ENCODE results near the gene SH3PXD2B.
A peak's percentile ranks its signal among the peaks of the same experiment; 100 is the strongest.

Gene SH3PXD2B

DNA sequence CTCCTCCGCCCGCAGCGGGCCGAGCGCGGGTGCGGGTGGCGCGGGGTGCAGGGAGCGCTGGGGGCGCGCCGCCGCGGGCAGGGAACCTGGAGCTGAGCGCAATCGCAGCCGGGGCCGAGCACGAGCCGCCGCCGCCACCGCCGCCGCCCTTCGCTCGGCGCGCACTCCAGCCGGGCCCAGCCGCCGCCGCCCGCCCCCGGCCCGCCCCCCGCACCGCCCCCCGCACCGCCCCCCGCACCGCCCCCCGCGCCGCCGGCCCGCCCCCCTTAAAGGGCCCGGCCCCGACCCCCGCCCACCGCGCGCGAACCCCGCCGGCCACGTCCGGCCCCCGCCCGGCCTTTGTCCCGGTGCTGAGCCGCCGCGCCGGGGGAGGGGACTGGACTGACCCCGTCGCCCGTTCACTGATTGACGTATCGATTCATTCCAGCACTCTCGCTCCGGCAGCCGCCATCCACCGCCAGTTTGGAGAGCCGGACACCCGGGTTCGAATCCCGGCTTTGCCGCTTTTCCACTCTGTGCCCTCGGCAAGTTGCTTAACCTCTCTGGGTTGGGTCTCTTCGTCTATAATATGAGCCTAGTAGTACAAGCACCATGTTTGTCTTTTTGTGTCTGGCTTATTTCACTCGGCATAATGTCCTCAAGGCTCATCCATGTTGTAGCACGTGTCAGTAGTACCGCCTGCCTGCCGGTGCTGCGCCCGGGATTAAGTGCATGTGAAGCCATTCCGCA lies at the start of gene SH3PXD2B:
SH3PXD2B (minus strand) TSS at position 168 of the 729 bp plus-strand sequence. CDS start 173 bp downstream, outside the sequence.
- DNase-seq = peak; percentile 16

DNA sequence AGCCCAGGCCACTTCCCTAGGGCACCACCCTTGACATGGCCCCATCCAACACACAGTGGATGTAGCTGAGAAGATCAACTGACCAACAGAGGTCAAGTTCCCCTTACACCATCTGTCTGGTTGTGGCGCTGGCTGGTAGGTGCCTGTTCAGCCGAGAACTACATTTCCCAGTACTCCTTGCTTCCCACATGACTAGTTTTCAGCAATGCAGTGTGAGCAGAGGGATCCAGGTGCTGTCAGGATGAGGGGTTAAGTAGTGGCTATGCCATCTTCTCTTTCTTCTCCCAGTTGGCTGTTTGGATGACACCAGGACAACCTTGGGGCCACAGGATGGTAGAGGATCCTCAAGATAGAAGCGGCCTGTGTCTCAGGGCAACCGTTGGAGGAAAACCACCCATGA lies 48.6 kb upstream of the SH3PXD2B start:
- no peak for DNase-seq

DNA sequence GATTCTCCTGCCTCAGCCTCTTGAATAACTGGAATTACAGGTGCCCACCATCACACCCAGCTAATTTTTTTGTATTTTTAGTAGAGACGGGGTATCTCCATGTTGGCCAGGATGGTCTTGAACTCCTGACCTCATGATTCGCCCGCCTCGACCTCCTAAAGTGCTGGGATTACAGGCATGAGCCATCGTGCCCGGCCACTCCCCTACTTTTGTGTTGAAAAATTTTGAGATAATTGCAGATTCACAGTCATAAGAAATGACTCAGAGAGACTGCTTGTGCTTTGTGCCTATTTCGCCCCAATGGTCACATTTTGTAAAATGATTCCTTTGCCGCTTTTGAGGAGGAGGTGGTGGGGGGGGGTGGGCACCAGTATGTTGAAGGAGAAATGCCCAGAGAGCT lies 48.1 kb upstream of the SH3PXD2B start:
- no peak for DNase-seq

DNA sequence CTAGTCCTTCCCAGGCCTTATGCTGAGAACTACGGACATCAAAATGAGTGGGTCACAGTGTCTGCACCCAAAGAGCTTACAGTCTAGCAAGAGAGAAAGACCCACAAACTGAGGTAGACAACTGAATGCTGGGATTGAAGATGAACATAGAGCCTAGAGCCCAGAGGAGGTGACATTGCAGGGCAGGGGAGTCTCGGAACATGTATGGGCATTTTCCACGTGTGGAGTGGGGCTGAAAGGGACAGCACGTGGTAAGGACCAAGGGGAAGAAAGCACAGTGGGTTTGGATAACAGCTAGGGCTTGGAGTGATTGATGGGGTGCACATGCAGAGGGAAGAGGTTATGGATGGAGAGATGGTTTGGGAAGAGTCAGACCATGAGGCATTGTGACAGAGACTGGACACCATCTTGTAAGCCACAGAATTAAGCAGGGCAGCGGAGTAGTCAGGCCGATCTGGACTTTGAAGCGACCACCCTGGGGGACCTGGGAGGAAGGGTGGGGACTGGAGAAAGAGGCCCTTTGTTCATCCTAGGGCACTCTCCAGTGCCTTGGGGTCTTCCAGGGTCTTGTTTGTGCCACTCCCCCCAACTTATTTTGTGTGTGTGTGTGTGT lies 47.5 kb upstream of the SH3PXD2B start:
- no peak for DNase-seq

DNA sequence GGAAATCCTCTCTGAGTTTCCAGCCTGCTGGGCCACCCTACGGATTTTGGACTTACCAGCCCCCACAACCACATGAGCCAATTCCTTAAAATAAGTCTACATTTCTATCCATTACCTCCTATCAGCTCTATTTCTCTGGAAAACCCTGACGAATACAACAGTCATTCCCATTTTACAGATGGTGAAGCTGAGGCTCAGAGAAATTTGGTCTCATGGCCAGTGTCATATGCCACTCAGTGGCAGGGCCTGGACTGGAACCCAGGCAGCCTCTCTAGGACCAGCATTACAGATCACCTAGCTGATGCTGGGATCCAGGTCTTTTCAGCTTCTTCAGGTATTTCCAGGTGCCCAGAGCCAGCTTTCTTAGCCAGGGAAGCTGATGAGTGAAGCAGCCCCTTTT lies 45.0 kb upstream of the SH3PXD2B start:
- DNase-seq = no peak

DNA sequence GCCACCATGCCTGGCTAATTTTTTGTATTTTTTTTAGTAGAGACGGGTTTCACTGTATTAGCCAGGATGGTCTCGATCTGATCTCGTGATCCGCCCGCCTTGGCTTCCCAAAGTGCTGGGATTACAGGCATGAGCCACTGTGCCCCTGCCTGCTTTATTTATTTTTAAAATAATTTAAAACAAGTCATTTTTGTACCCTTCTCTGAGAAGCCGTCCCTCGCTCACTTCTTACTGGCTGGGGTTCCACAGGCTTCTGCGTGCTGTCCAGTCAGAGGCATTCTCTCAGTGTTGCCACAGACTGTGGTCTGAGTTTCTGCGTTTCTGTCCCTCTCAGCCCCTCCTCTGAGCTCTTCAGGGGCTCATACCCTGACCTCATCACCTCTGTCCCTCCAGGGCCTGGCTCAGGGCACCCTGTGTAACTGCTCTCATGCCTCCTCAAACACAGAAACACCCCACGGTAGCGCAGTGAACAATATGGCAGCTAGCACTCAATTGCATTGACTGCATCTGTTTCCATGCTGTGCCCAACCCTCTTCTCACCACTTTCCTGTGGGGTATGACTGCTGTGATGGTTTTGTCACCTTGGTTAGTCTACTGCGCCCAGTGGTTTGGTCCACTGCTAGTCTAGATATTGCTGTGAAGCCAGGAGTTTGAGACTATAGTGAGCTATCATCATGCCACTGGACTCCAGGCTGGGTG lies 44.3 kb upstream of the SH3PXD2B start:
- no peak for DNase-seq

DNA sequence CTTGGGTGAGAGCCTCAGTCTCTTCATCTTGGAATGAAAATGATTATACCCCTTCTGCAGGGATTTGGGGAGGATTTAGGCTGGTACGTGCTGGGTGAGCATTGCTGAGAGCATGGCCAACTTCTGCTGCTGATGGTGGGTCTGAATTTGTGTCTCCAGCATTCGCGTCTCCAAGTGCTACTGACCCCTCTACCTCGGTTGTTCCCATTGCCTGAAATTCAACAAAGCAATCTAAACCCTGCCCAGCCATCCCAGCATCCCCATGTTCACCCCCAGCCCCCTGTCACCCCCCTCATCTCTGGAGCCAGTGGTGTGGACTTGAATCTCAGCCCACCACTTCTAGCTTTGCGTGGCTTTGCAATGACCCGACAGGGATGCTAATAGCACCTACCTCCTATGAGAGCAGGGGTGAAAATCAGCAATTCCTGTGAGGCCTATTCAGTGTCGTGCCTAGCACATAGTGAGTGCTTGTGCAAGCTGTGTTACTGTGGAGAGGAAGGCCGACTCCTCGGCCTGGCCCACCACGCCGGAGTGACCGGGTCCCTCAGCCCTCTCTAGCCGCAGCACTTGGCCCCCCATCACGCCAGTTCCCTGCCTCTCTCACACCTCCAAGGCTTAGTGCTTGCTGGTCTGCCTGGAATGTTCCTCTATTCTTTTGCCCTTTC lies 43.4 kb upstream of the SH3PXD2B start:
- no peak for DNase-seq

DNA sequence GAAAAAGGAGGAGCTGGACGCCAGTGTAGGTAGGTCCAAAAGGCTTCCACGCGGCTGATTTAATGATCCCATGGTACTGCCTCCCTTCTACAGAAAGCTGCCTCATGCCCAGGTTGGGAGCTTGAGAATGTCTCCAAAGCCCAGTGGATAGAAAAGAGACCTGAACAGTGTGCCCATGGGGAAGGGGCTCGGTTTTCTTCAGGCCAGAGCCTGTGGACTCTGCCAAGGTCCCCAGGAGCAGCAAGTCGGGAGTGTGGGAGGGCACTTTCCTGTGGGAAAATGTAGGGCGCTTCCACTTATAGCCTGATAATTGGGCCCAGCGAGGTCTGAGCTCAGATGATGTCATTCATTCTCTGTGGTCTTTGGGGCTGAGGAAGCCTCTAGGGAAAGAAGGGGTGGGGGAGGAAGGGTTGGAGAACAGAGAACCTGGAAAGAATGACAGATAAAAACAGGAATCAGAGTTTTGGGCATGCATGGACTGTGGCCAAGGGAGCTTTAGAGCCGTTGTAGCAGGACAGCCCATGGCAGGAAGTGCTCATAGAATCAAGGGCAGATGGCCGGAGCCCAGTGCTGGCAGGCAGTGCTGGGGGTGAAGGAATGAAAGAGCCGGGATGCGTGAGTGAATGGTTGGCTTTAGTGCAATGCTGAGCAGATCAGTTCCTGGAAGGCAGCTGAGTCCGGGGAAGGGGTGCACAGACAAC lies 42.5 kb upstream of the SH3PXD2B start:
- DNase-seq = no peak

DNA sequence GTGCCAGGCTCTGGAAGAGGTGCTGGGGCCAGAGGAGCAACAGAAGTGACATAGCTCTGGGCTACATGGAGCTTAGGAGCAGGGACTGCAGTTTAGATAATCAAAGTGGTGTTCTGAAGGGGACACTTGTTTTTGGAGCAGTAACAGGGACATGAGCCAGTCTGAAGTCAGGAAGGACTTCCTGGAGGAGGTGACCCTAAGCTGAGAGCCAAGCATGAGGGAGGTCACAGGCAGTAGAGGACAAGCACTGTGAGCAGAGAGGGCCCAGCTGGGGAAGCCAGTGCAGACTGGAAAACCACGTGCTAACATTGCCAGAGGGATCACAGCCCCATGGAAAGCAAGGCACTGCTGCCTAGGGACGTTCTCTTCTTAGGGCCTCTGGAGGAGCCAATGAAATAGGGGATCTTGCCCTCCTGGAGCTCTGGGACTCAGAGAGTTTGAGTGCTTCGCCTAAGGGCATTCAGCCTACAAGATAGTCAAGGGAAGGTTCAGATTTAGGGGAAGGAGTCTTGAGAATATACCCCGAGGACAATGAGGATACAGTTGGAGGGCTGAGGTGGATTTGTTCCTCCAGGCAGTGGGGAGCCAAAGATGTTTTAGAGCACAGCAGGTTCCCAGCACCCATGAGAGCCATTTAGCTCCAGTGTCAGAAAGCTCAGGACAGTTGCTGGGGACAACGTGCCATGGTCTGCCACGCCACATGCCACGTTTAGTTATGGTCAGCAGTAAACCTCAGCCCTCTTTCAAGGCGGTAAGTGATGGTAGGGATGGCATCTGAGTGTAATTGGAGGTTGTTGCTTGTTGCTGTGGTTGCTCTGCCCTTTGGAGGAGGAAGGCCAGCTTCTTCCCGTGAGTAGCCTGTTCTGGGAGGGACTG lies 40.5 kb upstream of the SH3PXD2B start:
- no peak for DNase-seq

DNA sequence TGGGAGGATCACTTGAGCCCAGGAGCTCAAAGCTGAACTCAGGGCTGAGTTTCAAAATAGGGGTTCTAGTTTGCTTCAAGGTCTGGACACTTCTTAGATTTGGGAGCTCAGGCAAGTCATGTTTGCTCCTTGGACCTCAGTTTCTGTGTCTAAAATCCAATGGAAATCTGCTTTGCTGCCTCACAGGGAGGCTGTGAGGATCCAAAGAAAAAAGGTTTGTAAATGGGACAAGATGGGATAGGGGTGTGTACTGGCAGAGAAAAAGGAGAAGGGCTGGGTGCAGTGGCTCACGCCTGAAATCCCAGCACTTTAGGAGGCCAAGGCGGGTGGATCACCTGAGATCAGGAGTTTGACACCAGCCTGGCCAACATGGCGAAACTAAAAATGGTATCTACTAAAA lies 39.6 kb upstream of the SH3PXD2B start:
- DNase-seq = no peak

DNA sequence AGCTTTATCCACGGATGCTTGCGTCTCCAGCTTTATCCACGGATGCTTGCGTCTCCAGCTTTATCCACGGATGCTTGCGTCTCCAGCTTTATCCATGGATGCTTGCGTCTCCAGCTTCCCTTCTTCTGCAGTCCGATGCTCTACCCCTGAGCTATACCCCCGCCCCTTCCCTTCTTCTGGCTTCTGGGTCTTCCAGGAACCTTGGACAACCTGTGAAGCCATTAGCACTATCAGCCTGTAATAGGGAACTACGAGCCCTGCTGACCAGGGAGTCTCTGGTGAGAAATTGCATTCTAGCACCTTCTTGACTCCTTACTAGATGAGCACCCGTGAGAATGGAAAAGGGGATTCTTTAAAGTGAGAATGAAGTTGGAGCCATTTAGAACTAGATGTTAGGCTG lies 39.1 kb upstream of the SH3PXD2B start:
- DNase-seq = no peak

DNA sequence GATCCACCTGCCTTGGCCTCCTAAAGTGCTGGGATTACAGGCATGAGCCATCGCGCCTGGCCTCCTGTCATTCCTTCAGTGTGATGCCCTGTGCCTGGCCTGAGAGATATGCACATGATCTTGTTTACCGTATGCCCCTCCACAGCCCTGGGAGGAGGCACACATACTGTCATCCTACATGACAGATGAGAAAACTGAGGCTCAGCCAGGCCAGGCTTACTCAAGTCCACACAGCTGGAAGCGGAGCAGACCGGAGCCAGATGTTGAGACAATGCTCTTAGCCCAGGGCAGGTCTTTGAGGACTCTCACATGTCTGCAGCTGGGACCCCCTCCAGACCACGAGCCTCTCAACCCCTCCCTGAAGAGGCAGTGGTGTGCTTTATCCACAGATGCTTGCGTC lies 38.7 kb upstream of the SH3PXD2B start:
- DNase-seq = no peak

DNA sequence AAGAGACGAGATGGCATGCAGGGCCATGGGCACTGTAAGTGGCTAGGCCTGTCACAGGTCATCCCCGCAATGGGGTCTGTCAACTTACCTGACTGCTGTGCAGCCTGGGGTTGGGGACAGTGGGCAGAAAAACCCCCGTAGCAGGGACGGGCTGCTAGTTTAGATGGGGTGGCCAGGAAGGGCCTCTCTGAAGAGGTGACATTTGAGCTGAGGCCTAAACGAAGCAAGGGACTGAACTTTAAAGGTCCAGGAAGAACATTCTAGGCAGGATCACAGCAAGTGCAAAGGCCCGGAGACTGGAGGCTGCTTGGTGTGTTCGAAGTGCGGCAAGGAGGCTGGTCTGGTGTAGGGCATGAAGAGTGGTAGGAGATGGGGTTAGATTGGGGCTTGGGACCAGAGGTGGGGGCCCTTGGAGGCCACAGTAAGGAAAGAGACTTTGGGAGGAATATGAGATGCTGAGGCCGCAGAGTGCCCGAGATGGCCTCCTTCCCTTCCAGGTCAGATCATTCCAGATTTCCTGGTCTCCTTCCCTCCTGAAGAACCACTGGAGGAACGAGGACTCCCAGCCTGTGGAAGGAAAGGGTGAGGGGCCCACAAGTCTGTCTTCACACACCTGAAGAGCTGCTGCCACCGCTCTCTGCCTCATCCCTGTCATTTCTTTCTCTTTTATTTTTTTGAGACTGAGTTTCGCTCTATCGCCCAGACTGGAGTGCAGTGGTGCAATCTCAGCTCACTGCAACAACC lies 37.9 kb upstream of the SH3PXD2B start:
- no peak for DNase-seq

DNA sequence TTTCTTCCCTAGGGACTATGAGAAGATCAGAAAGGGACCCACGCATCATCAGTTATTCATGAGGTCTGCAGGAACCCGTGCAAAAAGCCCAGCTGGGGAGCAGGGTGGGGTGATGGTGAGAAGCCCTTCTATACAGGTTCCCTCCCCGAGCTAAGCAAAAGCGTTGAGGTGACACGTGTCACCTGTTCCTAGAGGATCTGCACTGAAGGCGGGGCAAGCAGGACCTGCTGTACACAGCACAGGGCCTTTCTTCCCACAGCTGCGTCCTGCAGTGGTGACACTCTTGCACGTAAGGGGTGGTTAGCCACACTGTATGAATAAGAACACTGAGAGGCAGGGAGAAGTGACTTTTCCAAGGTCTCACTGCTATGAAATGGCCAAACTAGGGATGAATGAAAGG lies 37.2 kb upstream of the SH3PXD2B start:
- DNase-seq = no peak

DNA sequence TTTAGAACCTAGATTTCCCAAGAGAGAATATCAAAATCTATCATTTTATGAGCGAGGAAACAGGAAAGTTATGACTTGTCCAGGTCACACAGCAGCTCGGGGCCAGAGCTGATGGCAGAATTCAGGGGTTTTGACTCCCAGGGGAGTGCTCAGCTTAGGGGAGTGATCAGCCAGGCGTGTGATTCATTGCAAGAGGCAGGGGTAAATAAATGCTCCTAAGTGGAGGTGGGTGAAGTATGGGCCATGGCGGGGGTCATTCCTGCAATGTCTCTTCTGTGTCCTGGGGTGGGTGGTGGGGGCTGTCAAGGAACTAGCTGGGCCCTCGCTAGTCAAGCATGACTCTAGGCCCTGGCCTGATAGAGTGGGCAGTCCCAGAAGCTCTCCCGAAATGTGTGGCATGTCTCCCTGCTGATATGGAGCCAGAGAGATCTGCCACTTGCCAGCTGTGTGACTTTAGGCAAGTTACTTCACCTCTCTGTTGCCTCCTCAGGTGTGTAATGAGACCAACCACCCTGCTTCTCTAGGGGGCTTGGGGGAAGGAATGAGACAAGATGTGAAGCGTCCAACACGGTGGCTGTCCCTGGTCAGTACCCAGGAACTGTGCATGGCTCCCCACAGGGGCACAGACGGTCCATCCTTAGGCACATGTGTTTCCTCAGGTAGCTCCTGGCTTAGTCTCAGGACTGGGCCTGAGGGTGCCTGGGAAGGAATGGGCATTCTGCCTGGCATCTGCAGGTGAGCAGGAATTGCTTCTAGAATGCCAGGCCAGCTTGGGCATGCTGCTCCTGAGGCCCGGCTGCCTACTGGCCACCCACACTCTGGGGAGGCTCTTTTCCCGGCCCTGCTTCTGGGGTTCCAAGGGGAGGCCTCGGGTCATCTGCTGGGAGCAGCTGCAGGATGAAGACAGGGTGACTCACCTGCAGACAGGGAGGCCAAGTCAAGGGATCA lies 36.5 kb upstream of the SH3PXD2B start:
- no peak for DNase-seq

DNA sequence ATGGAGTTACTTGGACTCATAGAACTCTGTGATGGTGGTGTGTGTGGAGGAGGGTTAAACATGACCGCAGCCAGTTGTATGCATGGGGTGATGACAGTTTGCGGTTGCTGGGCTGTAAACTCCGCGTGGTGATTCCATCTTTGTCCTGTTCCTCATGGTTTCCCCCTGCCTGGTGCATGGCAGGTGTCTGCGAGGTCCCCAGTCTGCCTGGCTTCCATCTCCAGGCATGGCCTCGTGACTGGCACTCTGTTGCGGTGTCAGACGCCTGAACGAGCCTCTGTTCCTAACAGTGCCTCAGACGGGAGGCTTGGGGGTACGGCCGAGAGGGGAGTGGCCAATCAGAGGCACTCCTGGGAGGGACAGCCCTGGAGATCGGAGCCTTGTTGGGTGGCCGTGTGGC lies 33.9 kb upstream of the SH3PXD2B start:
- no peak for DNase-seq

DNA sequence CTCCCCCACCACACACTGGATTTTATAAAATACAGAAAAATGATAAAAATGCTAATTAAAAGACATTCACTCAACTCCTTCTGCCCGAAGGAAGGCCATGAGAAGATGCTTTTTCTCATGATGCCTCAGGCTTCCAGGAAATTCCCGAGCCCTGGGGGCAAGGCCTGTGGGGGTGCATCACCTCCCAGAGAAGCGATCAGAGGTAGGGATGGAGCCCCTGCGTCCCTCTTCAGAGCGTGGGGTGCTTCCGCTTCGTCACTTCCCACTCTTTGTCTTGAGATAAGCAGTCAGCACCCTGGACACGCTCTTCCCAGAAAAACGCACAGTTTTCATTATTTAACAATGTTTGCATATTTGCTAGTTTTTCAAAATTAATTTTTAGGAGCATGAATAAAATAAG lies 33.3 kb upstream of the SH3PXD2B start:
- no peak for DNase-seq

DNA sequence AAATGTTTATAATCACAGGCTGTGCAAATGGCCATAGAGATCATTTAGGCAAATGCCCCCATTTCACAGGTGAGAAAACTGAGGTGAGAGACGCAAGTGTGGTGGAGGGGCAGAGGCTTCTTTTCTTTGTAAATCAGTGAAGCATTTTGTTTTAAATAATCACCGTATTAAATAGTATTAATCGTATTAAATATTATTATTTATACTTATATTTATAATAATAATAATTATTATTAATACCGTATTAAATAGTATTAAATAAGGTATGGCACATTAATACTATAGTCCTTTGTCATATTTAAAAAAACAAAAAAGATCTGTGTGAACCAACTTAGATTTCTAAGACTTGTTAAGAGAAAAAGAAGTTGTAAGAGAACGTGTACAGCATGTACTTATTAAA lies 32.6 kb upstream of the SH3PXD2B start:
- no peak for DNase-seq

DNA sequence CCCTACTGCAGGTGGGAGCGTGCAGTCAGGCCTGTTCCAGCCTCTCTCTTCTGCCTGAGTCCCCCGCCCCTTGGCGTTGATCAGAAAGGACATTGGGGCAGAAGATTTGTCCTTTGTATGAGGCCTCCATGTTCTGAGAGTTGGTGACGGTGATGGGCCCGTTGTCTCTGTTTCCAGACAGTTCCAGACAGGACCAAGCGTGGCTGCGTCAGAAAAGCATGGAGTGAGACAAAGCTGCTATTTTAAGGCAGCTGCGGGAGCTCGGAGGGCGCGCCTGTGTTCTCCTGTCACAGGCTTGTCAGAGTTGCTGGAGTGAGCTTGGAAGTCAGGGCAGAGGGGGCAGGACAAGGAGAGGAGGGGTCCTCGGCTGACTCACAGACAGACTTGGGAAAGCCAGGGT lies 32.1 kb upstream of the SH3PXD2B start:
- no peak for DNase-seq

Data from kidney glomerular epithelial cell (primary cell).